Embryonic facial prominence (tissue), 1 donor: ENCODE measurements around the gene BMPR2.
A peak's percentile ranks its signal among the peaks of the same experiment; 100 is the strongest.
"Not testable (repeated sequence)": the region's sequence is repeated elsewhere in the genome, so short reads cannot be mapped to it uniquely, and the experiment has no call there.

Experiments used
- DNase-seq: peaks from one replicate; pipeline ENCODE4 v3.0.0-alpha.2; 2016; ENCODE audit errors: extremely low spot score

BMPR2 gene

GRCh38 chr2:202375609-202376408, at the start of gene BMPR2:
Gene BMPR2 (plus strand): TSS chr2:202376327. CDS start chr2:202377475, 1,148 bp downstream.
- DNase-seq: peak; percentile 85

DNA sequence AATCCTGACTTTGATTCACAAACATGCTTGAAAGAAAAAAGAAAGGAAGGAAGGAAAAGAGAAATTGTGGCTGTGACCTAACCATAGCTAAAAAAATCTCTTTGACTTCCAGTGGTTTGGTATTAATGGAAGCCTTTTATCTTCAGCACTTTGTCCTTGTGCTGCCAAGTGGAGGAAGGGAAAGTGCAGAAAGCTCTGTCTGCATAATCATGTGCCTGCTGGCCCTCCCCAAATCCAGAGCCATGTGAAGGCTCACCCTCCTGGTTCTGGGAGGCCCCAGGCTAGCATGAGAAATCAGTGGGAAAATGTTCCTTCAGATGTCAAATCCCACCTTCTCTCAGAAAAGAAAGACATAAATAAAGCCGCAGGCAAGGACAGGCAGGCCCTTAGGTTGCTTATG, 48.3 kb upstream of the BMPR2 start:
- DNase-seq: no peak

DNA sequence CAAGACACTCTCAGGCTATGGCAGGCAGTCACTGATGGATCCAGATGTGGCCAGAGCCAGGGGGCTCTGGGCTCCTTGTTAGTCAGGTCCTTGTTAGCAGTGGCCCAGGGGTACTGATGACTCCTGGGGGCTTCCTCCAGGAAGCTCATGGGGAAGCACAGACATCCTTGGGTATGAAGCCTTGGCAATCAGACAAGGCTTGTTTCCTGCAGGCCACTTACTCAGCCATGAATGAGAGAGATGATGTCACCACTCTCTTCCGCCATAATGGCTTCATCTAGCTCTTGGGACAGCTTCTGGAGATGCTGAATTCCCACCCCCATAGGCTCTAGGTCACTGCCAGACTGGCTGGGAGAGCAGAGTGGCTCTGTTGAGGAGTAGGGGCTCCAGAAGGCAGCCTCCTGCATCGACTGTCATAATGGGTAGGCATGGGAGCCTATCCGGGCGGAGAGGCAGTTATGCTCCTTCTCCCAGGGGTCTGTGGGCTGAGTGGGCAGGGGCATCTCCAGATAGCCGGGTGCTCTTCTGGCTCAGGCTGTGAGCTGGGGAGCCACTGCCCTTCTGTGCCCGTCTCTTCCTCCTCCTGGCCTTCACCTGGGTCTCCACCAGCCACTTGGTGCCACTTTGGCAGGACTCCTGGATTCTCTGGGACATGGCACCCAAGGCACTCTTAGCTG, 40.2 kb upstream of the BMPR2 start:
- DNase-seq: no peak

DNA sequence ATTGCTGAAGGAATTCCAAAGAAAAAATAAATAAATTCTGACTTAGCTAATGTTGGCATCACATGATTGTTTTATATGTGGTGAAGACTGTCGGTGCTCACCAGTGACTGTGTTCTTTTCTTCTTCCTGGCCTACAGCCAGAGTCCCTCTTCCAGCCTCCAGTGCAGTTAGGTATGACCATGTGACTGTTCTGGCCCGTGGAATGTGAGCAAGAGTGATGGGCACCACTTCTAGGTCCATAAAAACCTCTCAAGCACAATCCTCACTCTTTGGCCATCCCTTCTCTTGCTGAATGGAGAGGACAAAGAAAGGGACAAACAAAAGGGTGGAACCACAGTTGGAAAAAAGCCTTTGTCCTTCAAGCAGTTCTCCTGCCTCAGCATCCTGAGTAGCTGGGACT, 39.0 kb upstream of the BMPR2 start:
- no peak for DNase-seq

GRCh38 chr2:202337706-202338346, 38.3 kb upstream of the BMPR2 start:
- DNase-seq: no peak

GRCh38 chr2:202339071-202339870, 36.9 kb upstream of the BMPR2 start:
- DNase-seq: no peak

GRCh38 chr2:202344178-202344577, 31.9 kb upstream of the BMPR2 start:
- DNase-seq: no peak

DNA sequence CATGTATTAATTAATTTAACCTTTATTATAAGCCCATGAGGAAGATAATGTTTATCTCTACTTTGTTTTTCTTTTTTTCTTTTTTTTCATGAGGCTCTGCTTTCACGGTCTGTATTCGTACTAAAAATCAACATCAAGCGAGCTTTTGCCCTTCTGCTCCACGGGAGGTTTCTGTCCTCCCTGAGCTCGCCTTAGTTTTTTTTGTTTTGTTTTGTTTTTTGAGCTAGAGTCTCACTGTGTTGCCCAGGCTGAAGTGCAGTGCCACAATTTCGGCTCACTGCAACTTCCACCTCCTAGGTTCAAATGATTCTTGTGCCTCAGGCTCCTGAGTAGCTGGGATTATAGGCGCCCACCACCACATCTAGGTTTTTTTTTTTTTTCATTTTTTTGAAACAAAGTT, 29.9 kb upstream of the BMPR2 start:
- DNase-seq: no peak

DNA sequence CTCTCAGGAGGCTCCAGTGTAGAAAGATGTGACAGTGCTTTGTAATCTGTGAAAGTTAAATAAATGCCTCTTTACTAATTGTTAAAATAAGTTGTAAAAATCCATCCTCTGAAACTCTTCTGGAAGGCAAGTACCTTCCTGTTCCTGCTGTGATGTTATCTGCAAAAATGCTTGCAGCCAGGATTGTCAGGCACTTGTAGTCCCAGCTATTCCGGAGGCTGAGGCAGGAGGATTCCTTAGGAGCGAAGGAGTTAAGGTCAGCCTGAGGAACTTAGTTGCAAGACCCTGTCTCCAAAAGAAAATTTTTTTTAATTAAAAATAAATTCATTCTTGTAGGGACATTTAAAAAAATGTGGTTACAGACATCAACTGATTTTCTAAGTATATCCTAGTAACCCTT, 22.7 kb upstream of the BMPR2 start:
- no peak for DNase-seq

- no peak for DNase-seq
Observed at GRCh38 chr2:202355993-202356505, 20.1 kb upstream of the BMPR2 start.

DNA sequence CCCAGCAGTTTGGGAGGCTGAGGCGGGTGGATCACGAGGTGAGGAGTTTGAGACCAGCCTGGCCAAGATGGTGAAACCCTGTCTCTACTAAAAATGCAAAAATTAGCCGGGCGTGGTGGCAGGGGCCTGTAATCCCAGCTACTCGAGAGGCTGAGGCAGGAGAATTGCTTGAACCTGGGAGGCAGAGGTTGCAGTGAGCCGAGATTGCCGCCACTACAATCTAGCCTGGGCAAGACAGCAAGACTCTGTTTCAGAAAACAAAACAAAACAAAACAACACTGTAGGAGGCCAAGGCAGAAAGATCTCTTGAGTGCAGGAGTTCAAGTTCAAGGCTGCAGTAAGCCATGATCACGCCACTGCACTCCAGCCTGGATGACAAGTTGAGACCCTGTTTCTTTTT, 17.2 kb upstream of the BMPR2 start:
- DNase-seq: not testable (repeated sequence)

GRCh38 chr2:202360646-202361045, 15.5 kb upstream of the BMPR2 start:
- DNase-seq: no peak

- DNase-seq: no peak
Observed at GRCh38 chr2:202361108-202361507, 15.0 kb upstream of the BMPR2 start.

- DNase-seq: no peak
Observed at GRCh38 chr2:202373490-202373889, 2.6 kb upstream of the BMPR2 start.

DNA sequence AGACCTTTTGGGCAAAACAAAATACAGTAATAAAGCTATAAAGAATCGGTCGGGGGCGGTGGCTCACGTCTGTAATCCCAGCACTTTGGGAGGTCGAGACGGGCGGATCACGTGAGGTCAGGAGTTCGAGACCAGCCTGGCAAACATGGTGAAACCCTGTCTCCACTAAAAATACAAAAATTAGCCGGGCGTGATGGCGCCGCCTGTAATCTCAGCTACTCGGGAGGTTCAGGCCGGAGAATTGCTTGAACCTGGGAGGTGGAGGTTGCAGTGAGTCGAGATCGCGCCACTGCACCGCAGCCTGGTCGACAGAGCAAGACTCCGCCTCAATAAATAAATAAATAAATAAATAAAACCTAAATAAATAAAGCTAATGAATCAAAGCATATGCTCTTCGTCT, 1.7 kb upstream of the BMPR2 start:
- DNase-seq: not testable (repeated sequence)

DNA sequence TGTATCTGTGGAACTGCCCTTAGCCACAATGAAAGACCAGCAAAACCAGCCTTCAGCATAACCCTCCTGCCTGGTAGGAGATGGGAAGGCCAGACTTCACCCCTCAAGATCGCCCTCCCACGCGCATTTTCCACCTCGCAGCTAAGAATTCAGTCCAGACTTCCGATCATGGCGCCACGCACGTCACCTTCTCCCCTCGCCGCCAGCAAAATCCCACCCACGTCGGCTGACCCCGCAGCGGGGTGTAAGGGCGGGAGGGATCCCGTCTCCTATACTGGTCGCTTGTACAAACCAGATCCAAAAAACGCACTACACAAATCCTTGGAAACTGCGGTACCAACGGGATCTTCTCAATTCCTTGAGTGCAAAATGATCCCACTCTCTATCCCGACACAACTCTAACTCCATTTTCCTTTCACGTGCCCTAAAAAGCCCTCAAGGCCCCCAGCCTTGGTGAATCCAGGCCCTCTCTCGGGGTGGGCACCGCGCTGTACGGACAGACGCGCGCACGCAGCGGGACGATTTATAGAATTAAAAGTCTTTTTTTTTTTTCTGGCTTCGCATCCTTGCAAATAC, 1.0 kb upstream of the BMPR2 start:
- peak; percentile 65 for DNase-seq

- no peak for DNase-seq
Observed at GRCh38 chr2:202376460-202377206, 506 bp downstream of the BMPR2 start.

DNA sequence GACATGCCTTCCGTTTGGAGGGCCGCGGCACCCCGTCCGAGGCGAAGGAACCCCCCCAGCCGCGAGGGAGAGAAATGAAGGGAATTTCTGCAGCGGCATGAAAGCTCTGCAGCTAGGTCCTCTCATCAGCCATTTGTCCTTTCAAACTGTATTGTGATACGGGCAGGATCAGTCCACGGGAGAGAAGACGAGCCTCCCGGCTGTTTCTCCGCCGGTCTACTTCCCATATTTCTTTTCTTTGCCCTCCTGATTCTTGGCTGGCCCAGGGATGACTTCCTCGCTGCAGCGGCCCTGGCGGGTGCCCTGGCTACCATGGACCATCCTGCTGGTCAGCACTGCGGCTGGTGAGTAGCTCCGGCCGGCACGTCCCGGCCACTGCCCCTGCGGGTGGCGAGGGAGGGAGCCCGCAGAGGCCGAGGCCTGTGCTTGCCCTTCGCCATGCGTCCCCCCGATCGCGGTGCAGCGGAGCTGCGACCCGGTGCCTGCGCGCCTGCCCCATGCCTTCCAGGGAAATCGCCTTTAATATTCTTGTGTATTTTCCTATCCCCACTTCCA, 1.2 kb downstream of the BMPR2 start:
- no peak for DNase-seq

GRCh38 chr2:202378001-202378400, 1.9 kb downstream of the BMPR2 start:
- no peak for DNase-seq

DNA sequence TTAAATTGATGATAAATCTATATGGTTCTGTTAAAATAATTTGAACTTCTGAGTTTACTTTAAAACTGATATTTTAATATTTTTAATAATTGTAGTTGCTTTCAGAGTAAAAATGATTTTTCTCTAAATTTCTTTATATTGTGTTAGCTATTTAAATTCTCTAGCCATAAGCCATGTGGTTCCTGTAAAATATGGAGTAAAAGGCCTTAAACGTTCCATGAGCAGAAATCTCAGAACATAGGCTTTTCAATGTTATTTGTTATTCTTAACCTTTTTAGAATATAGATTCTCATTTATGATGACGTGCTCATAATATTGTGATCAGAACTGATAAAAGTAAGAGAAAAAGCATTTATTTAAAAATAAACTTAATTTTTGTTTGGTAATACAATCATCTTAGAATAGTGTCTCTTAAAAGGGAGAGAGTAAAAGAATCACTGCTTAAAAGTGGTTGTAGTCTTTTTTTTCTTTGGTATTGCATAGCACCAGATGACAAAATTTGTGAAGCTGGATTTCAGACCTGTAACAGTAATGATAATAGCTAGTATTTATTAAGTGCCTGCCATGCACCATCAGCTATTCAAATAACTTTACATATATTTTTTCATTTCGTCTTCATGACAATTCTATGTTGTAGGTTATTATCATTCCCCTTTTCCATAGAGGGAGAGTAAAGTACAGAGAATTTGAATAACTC, 2.7 kb downstream of the BMPR2 start:
- DNase-seq: no peak
